Fibroblast of villous mesenchyme (primary cell): ENCODE results near the gene OTUB2. TPM values are rescaled to one million over a fixed set of nuclear protein-coding genes. Genes with fewer than 3 reads are reported as not detected.

ENCODE experiments used
- DNase-seq: peaks from one replicate; pipeline ENCODE4 v3.0.0-alpha.2; 2010; ENCODE audit warnings: low read depth
- H3K4me3 ChIP-seq: 2 replicates; pipeline ENCODE4 v1.5.1; 2011; ENCODE audit warnings: low read depth, mild to moderate bottlenecking, low read length
- total RNA-seq: library from RNA; depleted of rRNA; stranded (reverse); fragments of >200 nt; gene quantifications from 2 replicates; pipeline ENCODE4 v1.2.3, GENCODE V29; 2012
- TF ChIP-seq, protein P1 (sequence below): IDR thresholded peaks from 2 replicates; pipeline ENCODE4 v1.5.1; 2012; ENCODE audit warnings: low read depth, mild to moderate bottlenecking, low read length; ENCODE audit not compliant: insufficient read depth

OTUB2 gene
- total RNA-seq, 1 donor: 1.3 TPM

DNA sequence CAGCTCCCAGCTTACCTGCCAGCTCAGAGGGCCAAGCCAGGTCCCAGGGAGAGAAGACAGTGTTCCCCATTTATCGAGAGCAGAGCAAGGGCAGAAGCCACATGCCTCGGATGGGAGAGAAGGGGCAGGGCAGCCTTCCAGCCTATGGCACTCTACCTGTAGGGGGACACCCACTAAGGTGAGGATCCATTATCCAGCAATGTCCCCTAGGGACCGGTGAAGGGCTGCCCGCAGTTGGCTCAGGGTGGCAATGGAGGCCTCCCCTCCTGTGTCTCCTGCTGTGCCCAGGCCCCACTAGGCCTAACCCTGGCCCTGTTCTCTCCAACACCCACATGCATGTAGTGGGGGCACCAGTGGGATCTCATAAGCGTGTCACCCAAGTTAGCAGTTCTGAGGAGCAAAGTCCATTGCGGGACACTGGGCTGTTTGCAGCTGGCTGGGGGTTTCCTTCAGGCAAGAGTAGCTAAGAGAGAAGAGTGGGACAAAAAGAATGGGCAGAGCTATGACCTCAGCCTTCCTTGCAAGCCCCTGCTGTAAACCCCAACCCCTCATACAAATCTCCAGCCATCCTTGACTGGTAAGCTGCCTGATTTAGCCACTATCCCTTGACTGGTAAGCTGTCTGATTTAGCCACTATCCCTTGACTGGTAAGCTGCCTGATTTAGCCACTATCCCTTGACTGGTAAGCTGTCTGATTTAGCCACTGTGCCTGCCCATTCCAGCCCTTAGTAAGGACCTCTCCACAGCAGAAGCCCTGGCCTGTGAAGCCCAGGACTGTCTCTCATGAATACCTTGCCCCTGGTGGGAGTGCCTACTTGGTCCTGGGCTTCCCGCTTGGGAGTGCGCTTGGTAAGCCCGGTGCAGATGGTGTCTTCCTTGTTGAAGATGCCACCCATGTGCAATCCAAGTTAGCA, 44.6 kb upstream of the OTUB2 start:
- DNase-seq: no peak
- no peak overlapping the region for H3K4me3 ChIP-seq
- TF ChIP-seq, protein P1, sequence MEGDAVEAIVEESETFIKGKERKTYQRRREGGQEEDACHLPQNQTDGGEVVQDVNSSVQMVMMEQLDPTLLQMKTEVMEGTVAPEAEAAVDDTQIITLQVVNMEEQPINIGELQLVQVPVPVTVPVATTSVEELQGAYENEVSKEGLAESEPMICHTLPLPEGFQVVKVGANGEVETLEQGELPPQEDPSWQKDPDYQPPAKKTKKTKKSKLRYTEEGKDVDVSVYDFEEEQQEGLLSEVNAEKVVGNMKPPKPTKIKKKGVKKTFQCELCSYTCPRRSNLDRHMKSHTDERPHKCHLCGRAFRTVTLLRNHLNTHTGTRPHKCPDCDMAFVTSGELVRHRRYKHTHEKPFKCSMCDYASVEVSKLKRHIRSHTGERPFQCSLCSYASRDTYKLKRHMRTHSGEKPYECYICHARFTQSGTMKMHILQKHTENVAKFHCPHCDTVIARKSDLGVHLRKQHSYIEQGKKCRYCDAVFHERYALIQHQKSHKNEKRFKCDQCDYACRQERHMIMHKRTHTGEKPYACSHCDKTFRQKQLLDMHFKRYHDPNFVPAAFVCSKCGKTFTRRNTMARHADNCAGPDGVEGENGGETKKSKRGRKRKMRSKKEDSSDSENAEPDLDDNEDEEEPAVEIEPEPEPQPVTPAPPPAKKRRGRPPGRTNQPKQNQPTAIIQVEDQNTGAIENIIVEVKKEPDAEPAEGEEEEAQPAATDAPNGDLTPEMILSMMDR: no peak

GRCh38 chr14:93982230-93983007, 43.7 kb upstream of the OTUB2 start:
- TF ChIP-seq, protein P1: no peak
- no peak overlapping the region for H3K4me3 ChIP-seq
- DNase-seq: no peak

DNA sequence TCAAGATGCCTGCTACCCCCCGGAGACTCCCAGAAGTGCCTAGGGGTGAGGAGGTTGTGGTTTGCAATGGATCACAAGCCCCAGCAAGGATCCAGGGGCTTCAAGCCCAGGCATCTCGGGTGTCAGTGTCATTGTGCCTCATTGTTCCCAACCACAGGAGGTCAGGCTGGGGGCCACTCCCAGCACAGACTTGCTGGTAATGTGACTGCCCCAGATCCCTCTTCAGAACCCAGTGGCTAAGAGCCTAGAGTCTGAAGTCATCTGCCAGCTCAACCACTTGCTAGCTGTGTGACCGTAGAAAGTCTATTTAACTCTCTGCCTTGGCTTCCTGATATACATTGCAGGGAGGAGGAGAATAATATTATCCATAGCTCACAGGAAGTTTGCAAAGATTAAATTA, 42.1 kb upstream of the OTUB2 start:
- no peak for DNase-seq
- H3K4me3 ChIP-seq: no peak overlapping the region
- TF ChIP-seq, protein P1: no peak

DNA sequence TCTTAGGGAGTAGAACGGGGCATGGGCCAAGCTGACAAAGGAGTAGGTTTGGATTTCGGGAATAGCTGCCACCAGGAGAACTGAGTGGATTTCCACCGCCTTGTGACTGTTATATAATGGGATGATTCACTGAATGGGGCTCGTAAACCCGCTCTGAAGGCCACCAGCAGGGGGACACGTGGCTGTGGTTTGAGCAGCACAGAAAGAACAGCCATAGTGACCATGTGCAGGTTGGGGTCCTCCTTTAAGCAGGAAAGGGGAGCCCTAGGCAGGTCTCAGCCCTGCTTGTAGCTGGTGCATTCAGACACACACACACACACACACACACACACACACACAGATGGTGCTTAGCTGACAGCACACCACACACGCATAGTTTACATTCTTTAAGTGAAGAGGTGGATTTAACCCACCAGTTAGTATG, 41.1 kb upstream of the OTUB2 start:
- no peak overlapping the region for H3K4me3 ChIP-seq
- peak; percentile 65 for DNase-seq
- TF ChIP-seq, protein P1: peak; percentile 30

DNA sequence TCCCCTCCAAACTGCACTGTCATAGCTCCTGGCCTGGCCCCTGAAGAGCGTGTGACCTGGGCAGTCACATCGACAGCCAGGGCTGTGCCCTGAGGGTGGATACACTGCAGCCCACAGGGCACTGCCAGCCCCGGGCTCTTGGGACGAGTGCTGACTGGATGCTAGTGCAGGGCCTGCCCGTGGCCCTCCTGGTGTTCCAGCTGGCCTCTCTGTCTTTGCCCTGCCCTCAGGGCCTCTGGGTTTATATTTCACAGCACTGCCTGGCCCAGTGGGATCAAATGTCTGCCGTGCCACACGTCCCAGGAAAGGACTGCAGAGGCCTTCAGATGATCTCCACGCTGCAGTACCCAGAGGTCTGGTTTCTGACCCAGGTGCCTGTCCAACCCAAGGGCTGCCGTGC, 39.2 kb upstream of the OTUB2 start:
- H3K4me3 ChIP-seq: no peak overlapping the region
- TF ChIP-seq, protein P1: no peak
- DNase-seq: no peak

DNA sequence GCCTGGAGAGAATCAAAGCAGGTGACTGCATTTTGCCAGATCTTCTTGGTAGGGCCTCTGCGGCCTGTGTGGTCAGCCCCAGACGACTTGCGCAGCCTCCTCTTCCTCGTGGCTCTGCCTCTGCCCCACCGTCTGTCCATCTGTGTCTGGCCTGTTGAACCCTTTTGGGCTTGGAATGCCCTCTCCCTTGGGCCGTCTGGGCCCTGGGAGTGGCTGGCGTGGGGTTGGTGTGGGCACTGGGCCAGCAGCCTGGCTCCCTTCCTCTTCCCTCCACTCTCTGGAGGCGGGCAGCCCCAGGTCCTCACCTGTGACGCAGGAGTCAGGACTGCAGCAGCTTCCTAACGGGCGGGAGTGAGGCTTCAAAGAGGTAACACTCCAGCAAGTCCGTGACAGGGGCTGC, 38.8 kb upstream of the OTUB2 start:
- no peak for DNase-seq
- TF ChIP-seq, protein P1: no peak
- H3K4me3 ChIP-seq: no peak overlapping the region
